HepG2 (cell line): ENCODE results near the gene TMEM214. TPM values are rescaled to one million over a fixed set of nuclear protein-coding genes. Genes with fewer than 3 reads are reported as not detected.

Experiments
- GTF2F1 ChIP-seq: fragments of 150-350 bp; IDR thresholded peaks from 2 replicates; pipeline ENCODE4 v1.6.1; 2014; ENCODE audit warnings: low read length
- HNRNPUL1 ChIP-seq: fragments of 200-400 bp; formaldehyde crosslinking; IDR thresholded peaks from 2 replicates; pipeline ENCODE4 v1.6.1; 2017; ENCODE audit warnings: low read depth, mild to moderate bottlenecking, low read length, moderate library complexity
- KLF6 ChIP-seq: IDR thresholded peaks from 2 replicates; pipeline ENCODE4 v1.8.0; 2016; ENCODE audit warnings: missing biosample characterization, missing genetic modification reagents
- MATR3 ChIP-seq: sonication (generic); formaldehyde crosslinking; IDR thresholded peaks from 2 replicates; pipeline ENCODE4 v1.4.0; 2020; ENCODE audit warnings: missing genetic modification reagents
- MEIS1 ChIP-seq: sonication (generic); formaldehyde crosslinking; IDR thresholded peaks from 2 replicates; pipeline ENCODE4 v1.9.0; 2021; ENCODE audit warnings: mild to moderate bottlenecking, missing genetic modification reagents, moderate library complexity, borderline replicate concordance
- NR2F2 ChIP-seq: IDR thresholded peaks from 2 replicates; pipeline ENCODE4 v1.6.1; 2012; ENCODE audit warnings: low read depth, inconsistent platforms, borderline replicate concordance
- PRPF4 ChIP-seq: fragments of 200-400 bp; formaldehyde crosslinking; IDR thresholded peaks from 2 replicates; pipeline ENCODE4 v1.6.1; 2016; ENCODE audit warnings: low read length, low read depth; ENCODE audit not compliant: poor library complexity, severe bottlenecking
- REPIN1 ChIP-seq: sonication (generic); formaldehyde crosslinking; IDR thresholded peaks from 2 replicates; pipeline ENCODE4 v1.8.0; 2022; ENCODE audit warnings: missing genetic modification reagents, low read depth, mild to moderate bottlenecking, borderline replicate concordance
- RFX1 ChIP-seq: fragments of 450-650 bp; IDR thresholded peaks from 2 replicates; pipeline ENCODE4 v1.6.1; 2017
- SP2 ChIP-seq: sonication (generic); formaldehyde crosslinking; IDR thresholded peaks from 2 replicates; pipeline ENCODE4 v1.5.1; 2020; ENCODE audit warnings: mild to moderate bottlenecking, missing genetic modification reagents
- ZBTB7A ChIP-seq: sonication (generic); formaldehyde crosslinking; IDR thresholded peaks from 2 replicates; pipeline ENCODE4 v1.8.0; 2022; ENCODE audit warnings: mild to moderate bottlenecking, missing genetic modification reagents
- ZNF567 ChIP-seq: sonication (generic); formaldehyde crosslinking; IDR thresholded peaks from 2 replicates; pipeline ENCODE4 v1.8.1; 2023; ENCODE audit warnings: mild to moderate bottlenecking, missing genetic modification reagents, borderline replicate concordance
- ZNF572 ChIP-seq: sonication (generic); formaldehyde crosslinking; IDR thresholded peaks from 2 replicates; pipeline ENCODE4 v1.5.1; 2020; ENCODE audit warnings: mild to moderate bottlenecking, missing genetic modification reagents
- ZNF780A ChIP-seq: sonication (generic); formaldehyde crosslinking; IDR thresholded peaks from 2 replicates; pipeline ENCODE4 v1.8.0; 2022; ENCODE audit warnings: mild to moderate bottlenecking, missing genetic modification reagents, moderate library complexity
- ZNF788 ChIP-seq: sonication (generic); formaldehyde crosslinking; IDR thresholded peaks from 2 replicates; pipeline ENCODE4 v1.5.0; 2020; ENCODE audit warnings: mild to moderate bottlenecking, missing genetic modification reagents, borderline replicate concordance
- polyA plus RNA-seq, 8 experiments: library from polyadenylated mRNA; depleted of rRNA in 3 of 8; stranded (reverse) in 7 of 8; unstranded in 1 of 8; fragments of >200 nt; fragmentation: Illumina TruSeq in 4 of 8; extraction: Trizol in 4 of 8; gene quantifications; 2 replicates each; pipeline versions ENCODE4 v1.2.1 to v1.2.3, GENCODE V29; 2011 to 2016; ENCODE audit warnings: low read depth in 4 of 8, missing spikeins in 1 of 8, mixed read lengths in 1 of 8; ENCODE audit not compliant: insufficient read depth in 1 of 8
- total RNA-seq, 5 experiments: library from RNA; depleted of rRNA; stranded (reverse); fragments of >200 nt; fragmentation: Illumina TruSeq; extraction: Trizol; gene quantifications; 2 replicates each; pipeline ENCODE4 v1.2.3, GENCODE V29; 2016; ENCODE audit warnings: low read depth in 1 of 5
- TF ChIP-seq, protein P1 (sequence below): sonication (generic); formaldehyde crosslinking; IDR thresholded peaks from 2 replicates; pipeline ENCODE4 v1.9.0; 2021; ENCODE audit warnings: missing genetic modification reagents, mild to moderate bottlenecking, borderline replicate concordance
- TF ChIP-seq, protein P2 (sequence below): sonication (generic); formaldehyde crosslinking; IDR thresholded peaks from 2 replicates; pipeline ENCODE4 v1.5.0; 2020; ENCODE audit warnings: mild to moderate bottlenecking, missing genetic modification reagents
- TF ChIP-seq, protein P3 (sequence below): sonication (generic); formaldehyde crosslinking; IDR thresholded peaks from 2 replicates; pipeline ENCODE4 v1.4.0; 2020; ENCODE audit warnings: missing genetic modification reagents, mild to moderate bottlenecking, borderline replicate concordance
- TF ChIP-seq, protein P4 (sequence below): sonication (generic); formaldehyde crosslinking; IDR thresholded peaks from 2 replicates; pipeline ENCODE4 v1.4.0; 2020; ENCODE audit warnings: missing genetic modification reagents
- TF ChIP-seq, protein P5 (sequence below): sonication (generic); formaldehyde crosslinking; IDR thresholded peaks from 2 replicates; pipeline ENCODE4 v1.5.0; 2020; ENCODE audit warnings: missing genetic modification reagents, mild to moderate bottlenecking, borderline replicate concordance

Gene TMEM214
- total and polyA plus RNA-seq, 2 of the 13 experiments (the other 11 are each of a cell fraction or from before 2014, with no cell fraction given) = 58.3 to 132 TPM

DNA sequence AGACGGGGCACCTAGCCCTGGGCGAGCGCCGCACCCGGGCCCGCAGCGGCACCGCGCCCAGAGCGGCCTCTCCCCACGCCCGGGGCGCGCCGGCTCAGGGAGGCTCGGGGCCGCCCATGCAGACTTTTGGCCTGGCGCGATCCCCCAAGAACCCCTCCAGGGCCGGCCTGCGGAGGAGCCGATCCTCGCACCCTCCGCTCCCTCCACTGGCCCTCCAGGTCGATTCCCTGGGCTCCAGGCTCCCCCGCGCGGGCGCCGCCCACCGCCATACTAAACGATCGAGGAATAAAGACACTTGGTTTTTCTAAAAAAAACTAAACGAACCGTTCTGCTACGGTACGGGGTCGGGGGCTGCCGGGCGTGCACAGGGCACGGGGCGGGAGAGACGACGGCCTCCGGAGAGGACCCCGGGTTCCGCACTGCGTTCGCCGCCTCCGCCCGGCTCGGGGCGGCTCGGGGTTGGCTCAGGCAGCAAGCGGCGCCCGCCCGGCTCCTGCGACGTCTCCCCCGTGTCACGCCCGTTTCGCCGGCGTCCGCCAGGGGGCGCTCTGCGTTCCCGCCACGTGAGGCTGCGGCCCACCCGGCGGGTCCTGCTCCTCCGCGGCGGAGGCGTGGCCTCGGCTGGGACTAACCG lies 53.4 kb downstream of the TMEM214 start (continued):
- TF ChIP-seq, protein P1, sequence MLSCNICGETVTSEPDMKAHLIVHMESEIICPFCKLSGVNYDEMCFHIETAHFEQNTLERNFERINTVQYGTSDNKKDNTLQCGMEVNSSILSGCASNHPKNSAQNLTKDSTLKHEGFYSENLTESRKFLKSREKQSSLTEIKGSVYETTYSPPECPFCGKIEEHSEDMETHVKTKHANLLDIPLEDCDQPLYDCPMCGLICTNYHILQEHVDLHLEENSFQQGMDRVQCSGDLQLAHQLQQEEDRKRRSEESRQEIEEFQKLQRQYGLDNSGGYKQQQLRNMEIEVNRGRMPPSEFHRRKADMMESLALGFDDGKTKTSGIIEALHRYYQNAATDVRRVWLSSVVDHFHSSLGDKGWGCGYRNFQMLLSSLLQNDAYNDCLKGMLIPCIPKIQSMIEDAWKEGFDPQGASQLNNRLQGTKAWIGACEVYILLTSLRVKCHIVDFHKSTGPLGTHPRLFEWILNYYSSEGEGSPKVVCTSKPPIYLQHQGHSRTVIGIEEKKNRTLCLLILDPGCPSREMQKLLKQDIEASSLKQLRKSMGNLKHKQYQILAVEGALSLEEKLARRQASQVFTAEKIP (CRISPR knock-in tag) = no peak
- TF ChIP-seq GTF2F1 = no peak
- no peak for TF ChIP-seq MATR3 (CRISPR knock-in tag)
- TF ChIP-seq ZNF572 (CRISPR knock-in tag) = 0 out of 2 replicates have a peak, but pooled peaks have one; percentile 48
- TF ChIP-seq, protein P2, sequence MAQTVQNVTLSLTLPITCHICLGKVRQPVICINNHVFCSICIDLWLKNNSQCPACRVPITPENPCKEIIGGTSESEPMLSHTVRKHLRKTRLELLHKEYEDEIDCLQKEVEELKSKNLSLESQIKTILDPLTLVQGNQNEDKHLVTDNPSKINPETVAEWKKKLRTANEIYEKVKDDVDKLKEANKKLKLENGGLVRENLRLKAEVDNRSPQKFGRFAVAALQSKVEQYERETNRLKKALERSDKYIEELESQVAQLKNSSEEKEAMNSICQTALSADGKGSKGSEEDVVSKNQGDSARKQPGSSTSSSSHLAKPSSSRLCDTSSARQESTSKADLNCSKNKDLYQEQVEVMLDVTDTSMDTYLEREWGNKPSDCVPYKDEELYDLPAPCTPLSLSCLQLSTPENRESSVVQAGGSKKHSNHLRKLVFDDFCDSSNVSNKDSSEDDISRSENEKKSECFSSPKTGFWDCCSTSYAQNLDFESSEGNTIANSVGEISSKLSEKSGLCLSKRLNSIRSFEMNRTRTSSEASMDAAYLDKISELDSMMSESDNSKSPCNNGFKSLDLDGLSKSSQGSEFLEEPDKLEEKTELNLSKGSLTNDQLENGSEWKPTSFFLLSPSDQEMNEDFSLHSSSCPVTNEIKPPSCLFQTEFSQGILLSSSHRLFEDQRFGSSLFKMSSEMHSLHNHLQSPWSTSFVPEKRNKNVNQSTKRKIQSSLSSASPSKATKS (CRISPR knock-in tag) = no peak
- TF ChIP-seq MEIS1 (CRISPR knock-in tag) = peak; percentile 85; the same call in 1 of the 2 replicates
- peak; percentile 74 for TF ChIP-seq SP2
- TF ChIP-seq PRPF4 = no peak
- no peak; the same call in 1 of the 2 replicates for TF ChIP-seq ZNF780A (CRISPR knock-in tag)
- TF ChIP-seq ZNF788 (CRISPR knock-in tag) = peak; percentile 54
- no peak for TF ChIP-seq HNRNPUL1
- TF ChIP-seq, protein P3, sequence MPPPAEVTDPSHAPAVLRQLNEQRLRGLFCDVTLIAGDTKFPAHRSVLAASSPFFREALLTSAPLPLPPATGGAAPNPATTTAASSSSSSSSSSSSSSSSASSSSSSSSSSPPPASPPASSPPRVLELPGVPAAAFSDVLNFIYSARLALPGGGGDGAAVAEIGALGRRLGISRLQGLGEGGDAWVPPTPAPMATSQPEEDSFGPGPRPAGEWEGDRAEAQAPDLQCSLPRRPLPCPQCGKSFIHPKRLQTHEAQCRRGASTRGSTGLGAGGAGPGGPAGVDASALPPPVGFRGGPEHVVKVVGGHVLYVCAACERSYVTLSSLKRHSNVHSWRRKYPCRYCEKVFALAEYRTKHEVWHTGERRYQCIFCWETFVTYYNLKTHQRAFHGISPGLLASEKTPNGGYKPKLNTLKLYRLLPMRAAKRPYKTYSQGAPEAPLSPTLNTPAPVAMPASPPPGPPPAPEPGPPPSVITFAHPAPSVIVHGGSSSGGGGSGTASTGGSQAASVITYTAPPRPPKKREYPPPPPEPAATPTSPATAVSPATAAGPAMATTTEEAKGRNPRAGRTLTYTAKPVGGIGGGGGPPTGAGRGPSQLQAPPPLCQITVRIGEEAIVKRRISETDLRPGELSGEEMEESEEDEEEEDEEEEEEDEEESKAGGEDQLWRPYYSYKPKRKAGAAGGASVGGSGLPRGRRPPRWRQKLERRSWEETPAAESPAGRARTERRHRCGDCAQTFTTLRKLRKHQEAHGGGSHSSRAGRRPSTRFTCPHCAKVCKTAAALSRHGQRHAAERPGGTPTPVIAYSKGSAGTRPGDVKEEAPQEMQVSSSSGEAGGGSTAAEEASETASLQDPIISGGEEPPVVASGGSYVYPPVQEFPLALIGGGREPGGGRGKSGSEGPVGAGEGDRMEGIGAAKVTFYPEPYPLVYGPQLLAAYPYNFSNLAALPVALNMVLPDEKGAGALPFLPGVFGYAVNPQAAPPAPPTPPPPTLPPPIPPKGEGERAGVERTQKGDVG (CRISPR knock-in tag) = no peak
- no peak for TF ChIP-seq NR2F2
- peak; percentile 65; the same call in 1 of the 2 replicates for TF ChIP-seq KLF6
- no peak; the same call in 1 of the 2 replicates for TF ChIP-seq ZNF567 (CRISPR knock-in tag)
- TF ChIP-seq, protein P4, sequence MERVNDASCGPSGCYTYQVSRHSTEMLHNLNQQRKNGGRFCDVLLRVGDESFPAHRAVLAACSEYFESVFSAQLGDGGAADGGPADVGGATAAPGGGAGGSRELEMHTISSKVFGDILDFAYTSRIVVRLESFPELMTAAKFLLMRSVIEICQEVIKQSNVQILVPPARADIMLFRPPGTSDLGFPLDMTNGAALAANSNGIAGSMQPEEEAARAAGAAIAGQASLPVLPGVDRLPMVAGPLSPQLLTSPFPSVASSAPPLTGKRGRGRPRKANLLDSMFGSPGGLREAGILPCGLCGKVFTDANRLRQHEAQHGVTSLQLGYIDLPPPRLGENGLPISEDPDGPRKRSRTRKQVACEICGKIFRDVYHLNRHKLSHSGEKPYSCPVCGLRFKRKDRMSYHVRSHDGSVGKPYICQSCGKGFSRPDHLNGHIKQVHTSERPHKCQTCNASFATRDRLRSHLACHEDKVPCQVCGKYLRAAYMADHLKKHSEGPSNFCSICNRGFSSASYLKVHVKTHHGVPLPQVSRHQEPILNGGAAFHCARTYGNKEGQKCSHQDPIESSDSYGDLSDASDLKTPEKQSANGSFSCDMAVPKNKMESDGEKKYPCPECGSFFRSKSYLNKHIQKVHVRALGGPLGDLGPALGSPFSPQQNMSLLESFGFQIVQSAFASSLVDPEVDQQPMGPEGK = peak; percentile 69
- TF ChIP-seq RFX1 = no peak
- peak; percentile 21; the same call in 1 of the 2 replicates for TF ChIP-seq ZBTB7A (CRISPR knock-in tag)
- TF ChIP-seq, protein P5, sequence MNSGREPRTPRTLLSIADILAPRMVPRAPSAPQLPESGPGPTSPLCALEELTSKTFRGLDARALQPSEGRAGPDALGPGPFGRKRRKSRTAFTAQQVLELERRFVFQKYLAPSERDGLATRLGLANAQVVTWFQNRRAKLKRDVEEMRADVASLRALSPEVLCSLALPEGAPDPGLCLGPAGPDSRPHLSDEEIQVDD (CRISPR knock-in tag) = no peak
- TF ChIP-seq REPIN1 (CRISPR knock-in tag) = peak; percentile 92
